IMR-90 (cell line): ENCODE measurements around the gene KDM4B.

Source experiments
- BHLHE40 ChIP-seq: fragments of 150-350 bp; IDR thresholded peaks from 2 replicates; pipeline ENCODE4 v1.6.1; 2016; ENCODE audit warnings: mild to moderate bottlenecking, low read depth, low read length
- CEBPB ChIP-seq: IDR thresholded peaks from 2 replicates; pipeline ENCODE4 v1.6.1; 2012; ENCODE audit warnings: low read depth, low read length, improper control_type of control experiment
- MAFK ChIP-seq: IDR thresholded peaks from 2 replicates; pipeline ENCODE4 v1.6.1; 2012; ENCODE audit warnings: low read depth, low read length, improper control_type of control experiment
- MAZ ChIP-seq: IDR thresholded peaks from 2 replicates; pipeline ENCODE4 v1.6.1; 2012; ENCODE audit warnings: low read depth, mild to moderate bottlenecking, low read length, improper control_type of control experiment, moderate library complexity, borderline replicate concordance
- MXI1 ChIP-seq: IDR thresholded peaks from 2 replicates; pipeline ENCODE4 v1.6.1; 2012; ENCODE audit warnings: low read depth, mild to moderate bottlenecking, low read length, moderate library complexity, borderline replicate concordance
- POLR2A ChIP-seq: IDR thresholded peaks from 2 replicates; pipeline ENCODE4 v1.6.1; 2012; ENCODE audit warnings: mild to moderate bottlenecking, low read depth, low read length
- RAD21 ChIP-seq: IDR thresholded peaks from 2 replicates; pipeline ENCODE4 v1.6.1; 2012; ENCODE audit warnings: low read length, improper control_type of control experiment
- RCOR1 ChIP-seq: IDR thresholded peaks from 2 replicates; pipeline ENCODE4 v1.6.1; 2012; ENCODE audit warnings: mild to moderate bottlenecking, low read length, improper control_type of control experiment; ENCODE audit not compliant: insufficient replicate concordance
- RFX5 ChIP-seq: IDR thresholded peaks from 2 replicates; pipeline ENCODE4 v1.8.0; 2012; ENCODE audit warnings: low read depth, mild to moderate bottlenecking, low read length, moderate library complexity
- SMC3 ChIP-seq: fragments of 150-350 bp; IDR thresholded peaks from 2 replicates; pipeline ENCODE4 v1.6.1; 2016; ENCODE audit warnings: low read depth, mild to moderate bottlenecking, antibody characterized with exemption, low read length, moderate library complexity
- TF ChIP-seq, protein P1 (sequence below): conservative IDR thresholded peaks from 2 replicates; pipeline ENCODE4 v1.5.1; 2012; ENCODE audit warnings: mild to moderate bottlenecking, low read depth, low read length, improper control_type of control experiment
- TF ChIP-seq, protein P2 (sequence below): fragments of 150-350 bp; IDR thresholded peaks from 2 replicates; pipeline ENCODE4 v1.6.1; 2017; ENCODE audit warnings: mild to moderate bottlenecking, antibody characterized with exemption, low read length, low read depth
- TF ChIP-seq, protein P3 (sequence below): fragments of 150-350 bp; IDR thresholded peaks from 2 replicates; pipeline ENCODE4 v1.6.1; 2016; ENCODE audit warnings: low read depth, mild to moderate bottlenecking, low read length, moderate library complexity, borderline replicate concordance

DNA sequence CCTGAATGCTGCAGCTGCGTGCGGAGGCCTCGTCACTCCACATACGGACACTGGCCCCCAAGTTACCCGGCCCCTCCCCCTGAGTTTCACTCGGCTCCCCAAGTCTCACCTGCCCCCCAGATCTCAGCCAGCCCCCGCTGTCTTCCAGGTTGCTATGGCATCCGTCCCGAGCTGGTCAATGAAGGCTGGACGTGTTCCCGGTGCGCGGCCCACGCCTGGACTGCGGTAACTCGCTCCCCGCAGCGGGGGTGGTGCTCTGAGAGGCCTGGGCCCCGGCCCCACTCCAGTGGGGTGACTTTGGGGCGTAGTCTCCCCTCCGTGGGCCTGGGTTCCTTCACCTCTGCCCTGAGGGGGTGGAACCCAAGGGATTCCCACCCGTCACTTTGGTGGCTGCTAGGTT lies 168.2 kb downstream of the KDM4B start:
- TF ChIP-seq, protein P1, sequence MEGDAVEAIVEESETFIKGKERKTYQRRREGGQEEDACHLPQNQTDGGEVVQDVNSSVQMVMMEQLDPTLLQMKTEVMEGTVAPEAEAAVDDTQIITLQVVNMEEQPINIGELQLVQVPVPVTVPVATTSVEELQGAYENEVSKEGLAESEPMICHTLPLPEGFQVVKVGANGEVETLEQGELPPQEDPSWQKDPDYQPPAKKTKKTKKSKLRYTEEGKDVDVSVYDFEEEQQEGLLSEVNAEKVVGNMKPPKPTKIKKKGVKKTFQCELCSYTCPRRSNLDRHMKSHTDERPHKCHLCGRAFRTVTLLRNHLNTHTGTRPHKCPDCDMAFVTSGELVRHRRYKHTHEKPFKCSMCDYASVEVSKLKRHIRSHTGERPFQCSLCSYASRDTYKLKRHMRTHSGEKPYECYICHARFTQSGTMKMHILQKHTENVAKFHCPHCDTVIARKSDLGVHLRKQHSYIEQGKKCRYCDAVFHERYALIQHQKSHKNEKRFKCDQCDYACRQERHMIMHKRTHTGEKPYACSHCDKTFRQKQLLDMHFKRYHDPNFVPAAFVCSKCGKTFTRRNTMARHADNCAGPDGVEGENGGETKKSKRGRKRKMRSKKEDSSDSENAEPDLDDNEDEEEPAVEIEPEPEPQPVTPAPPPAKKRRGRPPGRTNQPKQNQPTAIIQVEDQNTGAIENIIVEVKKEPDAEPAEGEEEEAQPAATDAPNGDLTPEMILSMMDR: no peak
- TF ChIP-seq MAFK (no peak), RFX5 (no peak), POLR2A (no peak), MXI1 (no peak), RCOR1 (no peak), CEBPB (no peak), SMC3 (no peak), RAD21 (no peak), MAZ (no peak), BHLHE40 (no peak)
- TF ChIP-seq, protein P2, sequence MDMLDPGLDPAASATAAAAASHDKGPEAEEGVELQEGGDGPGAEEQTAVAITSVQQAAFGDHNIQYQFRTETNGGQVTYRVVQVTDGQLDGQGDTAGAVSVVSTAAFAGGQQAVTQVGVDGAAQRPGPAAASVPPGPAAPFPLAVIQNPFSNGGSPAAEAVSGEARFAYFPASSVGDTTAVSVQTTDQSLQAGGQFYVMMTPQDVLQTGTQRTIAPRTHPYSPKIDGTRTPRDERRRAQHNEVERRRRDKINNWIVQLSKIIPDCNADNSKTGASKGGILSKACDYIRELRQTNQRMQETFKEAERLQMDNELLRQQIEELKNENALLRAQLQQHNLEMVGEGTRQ: no peak
- TF ChIP-seq, protein P3, sequence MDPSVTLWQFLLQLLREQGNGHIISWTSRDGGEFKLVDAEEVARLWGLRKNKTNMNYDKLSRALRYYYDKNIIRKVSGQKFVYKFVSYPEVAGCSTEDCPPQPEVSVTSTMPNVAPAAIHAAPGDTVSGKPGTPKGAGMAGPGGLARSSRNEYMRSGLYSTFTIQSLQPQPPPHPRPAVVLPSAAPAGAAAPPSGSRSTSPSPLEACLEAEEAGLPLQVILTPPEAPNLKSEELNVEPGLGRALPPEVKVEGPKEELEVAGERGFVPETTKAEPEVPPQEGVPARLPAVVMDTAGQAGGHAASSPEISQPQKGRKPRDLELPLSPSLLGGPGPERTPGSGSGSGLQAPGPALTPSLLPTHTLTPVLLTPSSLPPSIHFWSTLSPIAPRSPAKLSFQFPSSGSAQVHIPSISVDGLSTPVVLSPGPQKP: no peak
